OCI-M1 (cell line): ENCODE results near the gene XIAP.
A peak's percentile ranks its signal among the peaks of the same experiment; 100 is the strongest.

Experiments
- DNase-seq: peaks from one replicate; lab custom pipeline; 2025; lab: John Stamatoyannopoulos, UW

The XIAP gene

DNA sequence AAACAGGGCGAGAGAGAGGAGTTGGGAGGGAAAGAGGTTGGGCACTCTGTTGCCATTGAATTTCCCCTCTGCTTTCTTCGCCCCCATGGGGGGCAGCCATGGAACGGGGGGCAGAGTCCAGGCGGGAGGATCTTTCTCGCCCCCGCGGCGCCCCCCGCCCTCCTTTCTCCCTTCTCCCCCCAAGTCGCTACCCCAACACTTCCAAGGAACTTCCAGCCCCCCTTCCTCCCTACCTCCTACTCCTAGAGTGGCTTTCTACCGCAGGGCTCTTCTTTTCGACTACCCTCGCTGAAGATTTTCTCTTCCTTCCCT lies 101.1 kb downstream of the XIAP start:
- no peak for DNase-seq

DNA sequence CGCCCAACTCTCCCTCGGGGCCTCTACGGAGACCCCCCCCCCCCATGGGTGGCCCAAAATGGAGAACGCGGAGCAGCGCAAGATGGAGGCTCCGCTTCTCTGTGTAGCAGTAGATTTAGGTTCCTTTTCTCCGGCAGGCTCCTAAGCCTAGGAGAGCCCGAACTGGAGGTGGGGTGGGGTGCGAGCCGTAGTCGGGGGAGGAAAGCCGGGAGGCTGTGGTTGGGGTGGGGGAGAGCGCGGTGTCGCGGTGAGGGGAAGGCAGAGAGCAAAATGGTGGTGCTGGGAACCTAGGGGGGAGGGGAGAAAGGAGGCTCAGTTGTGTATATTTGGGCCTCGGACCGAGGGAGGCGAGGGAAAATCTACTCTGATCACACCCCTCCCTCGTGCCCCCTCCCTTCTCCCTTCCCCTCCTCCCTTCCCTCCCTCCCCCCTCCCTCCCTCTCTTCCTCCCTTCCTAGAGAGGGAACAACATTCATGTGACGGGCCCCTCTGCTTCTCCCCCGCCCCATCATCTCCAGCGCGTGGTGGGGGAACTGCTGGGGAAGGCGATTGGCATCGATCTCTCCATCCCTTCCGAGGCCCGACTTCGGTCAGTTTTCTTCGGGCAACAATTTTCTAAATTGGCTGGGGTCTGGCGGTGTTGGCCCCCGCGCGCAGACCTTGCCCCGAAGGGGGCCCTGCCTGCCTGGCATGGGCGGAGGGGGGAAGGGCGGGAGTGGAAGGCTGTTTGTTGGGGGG lies 101.6 kb downstream of the XIAP start, which contains the start of gene STAG2:
Gene STAG2 (plus strand): TSS at position 439 of the 738 bp plus-strand sequence. CDS start 60,922 bp downstream, outside the sequence.
- DNase-seq: peak; percentile 91

DNA sequence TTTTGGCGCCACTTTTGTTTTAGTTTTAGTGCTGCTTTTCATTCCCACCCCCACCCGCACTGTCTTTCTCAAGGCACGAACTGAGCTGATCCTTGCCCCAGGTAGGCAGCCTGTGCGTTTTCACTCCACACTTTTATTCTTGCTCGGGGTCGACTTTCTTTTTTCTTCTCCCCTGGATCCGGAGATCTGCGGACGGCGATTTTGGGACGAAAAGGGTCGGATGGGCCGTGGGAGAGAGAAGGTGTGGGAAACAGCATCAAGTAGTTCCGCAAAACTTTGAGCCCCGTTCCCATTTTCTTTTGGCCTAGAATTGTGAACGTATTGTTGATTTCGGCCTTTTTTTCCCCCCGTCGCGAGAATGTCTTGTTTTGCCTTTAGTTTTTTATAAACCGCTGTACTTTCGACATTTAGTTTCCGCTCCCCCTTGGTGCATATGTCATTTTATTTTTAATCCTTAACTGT lies 102.2 kb downstream of the XIAP start:
- no peak for DNase-seq

DNA sequence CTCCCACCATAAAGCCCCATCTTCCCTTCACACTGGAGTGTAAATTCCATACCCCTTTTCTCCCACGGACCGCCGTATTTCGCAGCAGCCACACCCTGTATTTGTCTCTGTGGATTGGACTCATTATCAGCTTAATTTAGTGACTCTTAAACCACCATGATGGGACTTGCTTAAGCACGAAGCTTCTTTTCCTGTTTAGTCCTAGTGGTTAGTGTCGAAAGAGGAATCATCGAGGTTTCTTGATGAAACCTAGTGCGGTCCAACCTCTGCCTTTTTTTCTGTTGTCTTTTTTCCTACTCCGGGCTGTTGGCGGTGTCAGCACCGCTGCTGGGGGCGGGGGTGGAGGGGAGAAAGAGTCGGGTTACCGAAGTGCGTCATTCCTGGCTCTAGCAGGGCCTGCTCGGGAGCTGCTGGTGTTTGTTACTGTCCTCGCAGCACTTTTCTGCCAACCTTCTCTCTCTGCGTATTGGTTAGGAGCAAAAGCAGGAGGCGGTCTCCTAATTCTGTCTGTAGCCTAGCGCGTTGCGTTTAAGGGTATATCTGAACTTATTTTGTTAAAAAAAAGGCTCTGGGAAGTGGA lies 103.0 kb downstream of the XIAP start:
- DNase-seq: peak; percentile 94
